ENCODE measurements around the gene MRPS16.

The MRPS16 gene

GRCh38 chr10:73239908-73240307 is 12.5 kb downstream of the MRPS16 start:
- no peak for TF ChIP-seq CTCF (IDR thresholded peaks at IDR 0.05; ENCODE audit: borderline replicate concordance, control extremely low read depth, extremely low read depth, insufficient read depth, missing control alignments)
- in situ Hi-C loops (cut with MboI; ENCODE audit: low sequenced_read_pairs, unreplicated experiment), result no loop called here
- no peak for DNase-seq (ENCODE audit: low spot score)

DNA sequence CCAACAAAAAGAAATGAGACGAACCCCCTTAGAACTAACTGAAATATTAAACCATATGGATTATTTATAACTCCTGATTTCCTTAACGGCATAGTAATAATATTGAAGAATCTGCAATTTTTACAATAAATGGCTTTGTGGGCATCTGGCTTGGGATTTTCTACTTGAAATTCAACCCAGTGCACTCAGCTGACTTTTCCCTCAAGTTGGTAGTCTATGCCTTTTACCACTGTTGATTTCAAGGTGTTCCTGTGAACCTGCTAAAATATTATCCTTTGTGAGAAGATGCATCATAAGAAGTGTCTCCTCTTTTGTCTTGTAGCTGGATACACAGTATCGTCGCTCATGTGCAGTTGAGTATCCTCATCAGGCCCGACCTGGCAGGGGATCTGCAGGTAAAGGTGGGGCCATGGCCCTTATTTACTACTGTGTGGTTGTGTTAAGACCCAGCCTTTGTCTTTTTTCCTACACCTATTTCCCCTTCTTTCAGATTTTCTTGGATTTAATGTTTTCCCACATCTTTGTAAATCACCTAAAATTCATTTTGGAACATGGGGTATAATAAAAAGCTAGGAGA is 13.4 kb downstream of the MRPS16 start:
- TF ChIP-seq CTCF (IDR thresholded peaks at IDR 0.05; ENCODE audit: borderline replicate concordance, control extremely low read depth, extremely low read depth, insufficient read depth, missing control alignments), result no peak
- DNase-seq (ENCODE audit: low spot score), result no peak
- in situ Hi-C loops (cut with MboI; ENCODE audit: low sequenced_read_pairs, unreplicated experiment), result no loop called here

GRCh38 chr10:73234695-73235094 is 17.7 kb downstream of the MRPS16 start:
- in situ Hi-C loops (cut with MboI; ENCODE audit: low sequenced_read_pairs, unreplicated experiment), result no loop called here
- no peak for TF ChIP-seq CTCF (IDR thresholded peaks at IDR 0.05; ENCODE audit: borderline replicate concordance, control extremely low read depth, extremely low read depth, insufficient read depth, missing control alignments)

DNA sequence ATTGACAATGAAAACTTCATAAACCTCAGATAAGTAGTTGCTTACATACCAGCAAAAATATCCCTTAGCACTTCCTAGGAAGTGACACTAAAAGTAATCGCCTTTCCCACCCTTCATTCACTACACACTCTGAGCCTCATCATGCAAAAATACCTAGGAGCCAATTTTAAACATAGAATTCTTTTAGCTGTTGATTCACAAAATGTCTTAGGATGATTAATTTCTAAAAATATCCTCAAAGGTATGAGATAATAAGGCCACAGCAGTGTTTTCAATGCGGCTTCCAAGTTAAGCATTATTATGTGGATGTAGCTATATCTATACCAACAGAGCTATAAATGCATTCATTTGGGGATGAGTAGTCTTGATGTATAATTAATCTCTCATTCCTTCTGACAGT is 18.6 kb downstream of the MRPS16 start:
- DNase-seq (ENCODE audit: low spot score), result no peak
- in situ Hi-C loops (cut with MboI; ENCODE audit: low sequenced_read_pairs, unreplicated experiment), result no loop called here
- no peak for TF ChIP-seq CTCF (IDR thresholded peaks at IDR 0.05; ENCODE audit: borderline replicate concordance, control extremely low read depth, extremely low read depth, insufficient read depth, missing control alignments)

More at GRCh38 chr10:73234695-73235094, 17.7 kb downstream of the MRPS16 start:
- DNase-seq (ENCODE audit: low spot score), result no peak

DNA sequence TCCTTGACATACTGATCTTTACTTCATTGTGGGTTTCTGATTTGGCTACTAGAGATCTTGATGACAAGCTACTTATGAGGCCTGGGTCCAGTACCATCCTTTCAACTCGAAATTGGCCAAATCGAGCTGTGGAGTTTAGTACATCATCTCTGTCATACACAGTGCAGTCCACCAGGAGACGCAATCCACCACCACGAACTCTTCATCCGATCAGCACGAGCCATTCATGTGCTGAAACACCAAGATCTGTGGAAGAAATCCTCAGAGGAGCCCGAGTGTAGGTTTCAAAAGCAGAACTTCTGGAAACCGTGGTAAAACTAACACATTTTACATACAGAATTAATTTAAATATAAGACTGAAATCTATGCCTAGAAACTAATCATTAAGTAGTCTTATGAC is 19.6 kb downstream of the MRPS16 start:
- no peak for TF ChIP-seq CTCF (IDR thresholded peaks at IDR 0.05; ENCODE audit: borderline replicate concordance, control extremely low read depth, extremely low read depth, insufficient read depth, missing control alignments)
- in situ Hi-C loops (cut with MboI; ENCODE audit: low sequenced_read_pairs, unreplicated experiment), result no loop called here
- DNase-seq (ENCODE audit: low spot score), result no peak

- DNase-seq (ENCODE audit: low spot score), result no peak
Measured at GRCh38 chr10:73229567-73229966, 22.9 kb downstream of the MRPS16 start.

More at GRCh38 chr10:73229567-73229966, 22.9 kb downstream of the MRPS16 start:
- in situ Hi-C loops (cut with MboI; ENCODE audit: low sequenced_read_pairs, unreplicated experiment), result no loop called here
- no peak for TF ChIP-seq CTCF (IDR thresholded peaks at IDR 0.05; ENCODE audit: borderline replicate concordance, control extremely low read depth, extremely low read depth, insufficient read depth, missing control alignments)
